Omental fat pad (tissue), 4 donors: Measurements from ENCODE around the gene ALDH8A1. TPM values are rescaled to one million over a fixed set of nuclear protein-coding genes. Genes with fewer than 3 reads are reported as not detected.
A peak's percentile ranks its signal among the peaks of the same experiment; 100 is the strongest.
"Not testable (repeated sequence)": the region's sequence is repeated elsewhere in the genome, so short reads cannot be mapped to it uniquely, and the experiment has no call there.

Source experiments
- ATAC-seq: fragments of 150-250 bp; one replicate; pipeline ENCODE4 v1.9.1; 2016; ENCODE audit warnings: mild to moderate bottlenecking, moderate library complexity; ENCODE audit not compliant: low FRiP score
- DNase-seq: peaks from one replicate; pipeline ENCODE4 v3.0.0-alpha.2; 2019; ENCODE audit warnings: low spot score
- total RNA-seq, 4 donors: library from RNA; depleted of rRNA; stranded (reverse); fragments of >200 nt; gene quantifications; one replicate each; pipeline ENCODE4 v1.1.0, GENCODE V29; 2016
- TF ChIP-seq, protein P1 (sequence below), 3 donors: fragments of 450-650 bp; IDR thresholded peaks; one replicate each; pipeline ENCODE4 v1.5.1; 2016 to 2017; ENCODE audit warnings: antibody characterized with exemption in 3 of 3, mild to moderate bottlenecking in 3 of 3, moderate library complexity in 2 of 3

The ALDH8A1 gene
- total RNA-seq, 4 donors from 2014 or later = 1.5 to 7.0 (median 3.0) TPM

DNA sequence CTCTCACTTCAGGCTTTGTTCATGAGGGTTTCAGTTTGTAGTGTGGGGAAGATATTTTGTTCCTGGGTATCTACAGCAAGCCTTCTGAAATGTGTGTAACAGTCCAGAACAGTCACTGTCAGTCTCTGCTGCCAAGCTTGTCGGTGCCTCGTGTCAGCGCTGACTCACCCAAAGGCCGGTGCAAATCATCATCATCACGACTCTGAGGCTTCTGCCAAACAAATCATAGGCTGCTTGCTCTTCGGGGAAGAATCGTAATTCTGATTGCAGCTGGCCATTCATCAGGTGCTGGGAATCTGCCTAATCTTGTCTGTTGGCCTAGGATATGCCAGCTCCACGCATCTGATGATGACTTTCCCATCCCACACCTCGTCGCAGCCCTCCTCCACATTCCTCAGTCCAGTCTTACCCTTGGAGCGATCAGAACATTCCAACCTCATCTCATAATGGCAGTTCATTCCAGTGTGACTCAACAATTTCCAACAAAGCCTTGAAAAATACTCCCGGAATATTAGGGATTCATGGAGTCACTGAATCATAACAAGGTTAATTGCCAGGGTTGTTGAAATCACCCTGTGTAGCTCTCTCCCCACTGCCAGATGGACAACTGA lies 40.9 kb downstream of the ALDH8A1 start:
- peak; percentile 61 for DNase-seq
- TF ChIP-seq, protein P1, sequence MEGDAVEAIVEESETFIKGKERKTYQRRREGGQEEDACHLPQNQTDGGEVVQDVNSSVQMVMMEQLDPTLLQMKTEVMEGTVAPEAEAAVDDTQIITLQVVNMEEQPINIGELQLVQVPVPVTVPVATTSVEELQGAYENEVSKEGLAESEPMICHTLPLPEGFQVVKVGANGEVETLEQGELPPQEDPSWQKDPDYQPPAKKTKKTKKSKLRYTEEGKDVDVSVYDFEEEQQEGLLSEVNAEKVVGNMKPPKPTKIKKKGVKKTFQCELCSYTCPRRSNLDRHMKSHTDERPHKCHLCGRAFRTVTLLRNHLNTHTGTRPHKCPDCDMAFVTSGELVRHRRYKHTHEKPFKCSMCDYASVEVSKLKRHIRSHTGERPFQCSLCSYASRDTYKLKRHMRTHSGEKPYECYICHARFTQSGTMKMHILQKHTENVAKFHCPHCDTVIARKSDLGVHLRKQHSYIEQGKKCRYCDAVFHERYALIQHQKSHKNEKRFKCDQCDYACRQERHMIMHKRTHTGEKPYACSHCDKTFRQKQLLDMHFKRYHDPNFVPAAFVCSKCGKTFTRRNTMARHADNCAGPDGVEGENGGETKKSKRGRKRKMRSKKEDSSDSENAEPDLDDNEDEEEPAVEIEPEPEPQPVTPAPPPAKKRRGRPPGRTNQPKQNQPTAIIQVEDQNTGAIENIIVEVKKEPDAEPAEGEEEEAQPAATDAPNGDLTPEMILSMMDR (IDR thresholded peaks at IDR 0.05) = no peak
- peak; percentile 86 for ATAC-seq

DNA sequence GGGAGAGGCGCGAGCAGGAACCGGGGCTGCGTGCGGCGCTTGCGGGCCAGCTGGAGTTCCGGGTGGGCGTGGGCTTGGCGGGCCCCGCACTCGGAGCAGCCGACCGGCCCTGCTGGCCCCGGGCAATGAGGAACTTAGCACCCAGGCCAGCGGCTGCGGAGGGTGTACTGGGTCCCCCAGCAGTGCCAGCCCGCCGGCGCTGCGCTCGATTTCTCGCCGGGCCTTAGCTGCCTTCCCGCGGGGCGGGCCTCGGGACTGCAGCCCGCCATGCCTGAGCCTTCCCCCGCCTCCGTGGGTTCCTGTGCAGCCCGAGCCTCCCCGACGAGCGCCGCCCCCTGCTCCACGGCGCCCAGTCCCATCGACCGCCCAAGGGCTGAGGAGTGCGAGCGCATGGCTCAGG lies 45.2 kb downstream of the ALDH8A1 start:
- ATAC-seq = not testable (repeated sequence)

DNA sequence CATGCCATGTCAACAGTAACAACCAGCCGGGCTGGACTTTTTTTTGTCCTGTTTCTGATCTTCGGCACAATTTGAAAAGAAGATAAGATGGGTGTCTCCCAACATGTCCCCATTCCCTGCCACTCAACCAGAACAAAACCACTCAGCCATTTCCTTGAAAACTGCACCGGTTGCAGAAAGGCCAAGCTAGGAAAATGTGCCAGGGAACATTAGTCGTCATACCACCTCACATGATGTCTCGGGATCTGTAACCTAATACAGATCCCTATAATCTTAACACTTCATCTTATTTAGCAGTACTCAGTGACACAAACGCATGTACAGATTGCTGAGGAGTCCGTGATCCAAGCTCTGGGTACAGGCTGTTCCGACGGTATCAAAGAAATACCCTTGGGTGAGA lies 46.5 kb downstream of the ALDH8A1 start:
- no peak for DNase-seq
- no peak for ATAC-seq
- TF ChIP-seq, protein P1 (IDR thresholded peaks at IDR 0.05) = no peak

More for the DNA sequence above, 45.2 kb downstream of the ALDH8A1 start:
- not testable (repeated sequence) for DNase-seq

DNA sequence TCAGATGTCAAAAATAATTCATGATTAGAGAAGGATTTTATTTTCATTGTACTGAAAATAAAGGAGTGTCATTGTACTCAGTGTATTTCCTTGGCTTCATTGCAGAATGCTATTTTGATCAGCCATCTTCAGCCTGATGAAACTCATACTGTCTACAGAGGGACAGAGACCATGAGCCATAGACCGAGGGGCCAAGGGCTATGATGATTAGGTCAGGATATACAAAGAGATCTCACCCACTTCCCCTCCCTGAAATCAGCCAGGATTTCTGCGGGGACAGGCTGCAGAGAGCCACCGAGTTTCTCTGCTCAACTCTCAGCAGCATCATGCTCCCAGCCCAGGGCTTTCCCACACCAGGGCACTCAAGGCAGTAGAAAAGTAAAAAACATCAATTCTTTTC lies 47.0 kb downstream of the ALDH8A1 start:
- ATAC-seq = no peak
- no peak for DNase-seq

DNA sequence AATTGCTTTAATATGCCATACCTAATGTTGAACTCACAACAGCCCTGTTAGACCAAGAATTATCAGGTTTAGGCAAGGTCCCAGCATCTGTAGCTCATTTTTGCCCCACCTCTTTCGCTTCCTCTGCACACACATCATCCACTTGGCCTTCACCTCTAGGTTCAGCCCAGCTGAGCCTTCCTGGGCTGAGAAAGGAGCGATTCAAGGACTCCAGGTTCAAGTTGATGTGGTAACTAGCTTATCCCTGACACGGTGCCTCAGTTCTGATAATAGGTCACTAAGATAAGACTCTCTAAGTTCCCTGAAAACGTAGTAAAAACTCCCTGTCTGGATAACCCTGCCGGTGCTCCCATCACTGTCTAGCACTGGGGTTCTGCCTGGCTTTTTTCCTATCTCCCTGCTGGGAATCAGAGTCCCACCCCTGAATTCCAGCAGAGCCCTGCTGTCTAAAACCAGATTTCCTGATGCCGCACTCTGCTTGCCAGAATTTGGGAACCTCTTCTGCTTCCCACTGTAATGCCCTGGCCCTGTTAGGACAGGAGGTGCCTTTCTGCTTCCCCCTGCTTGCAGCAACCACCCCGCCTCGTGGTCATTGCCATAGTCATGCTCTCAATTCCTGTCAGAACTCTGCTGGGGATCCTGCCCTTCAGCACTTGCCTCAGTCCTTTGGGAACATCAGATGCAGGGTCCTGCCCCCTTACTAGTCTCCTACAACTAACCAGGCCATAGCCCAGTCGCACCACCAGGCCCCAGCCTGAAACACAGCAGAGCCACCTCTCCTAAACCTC lies 47.6 kb downstream of the ALDH8A1 start:
- ATAC-seq = peak; percentile 89
- TF ChIP-seq, protein P1 (IDR thresholded peaks at IDR 0.05) = no peak
- no peak for DNase-seq

More for the DNA sequence above, 47.0 kb downstream of the ALDH8A1 start:
- TF ChIP-seq, protein P1 (IDR thresholded peaks at IDR 0.05) = no peak

DNA sequence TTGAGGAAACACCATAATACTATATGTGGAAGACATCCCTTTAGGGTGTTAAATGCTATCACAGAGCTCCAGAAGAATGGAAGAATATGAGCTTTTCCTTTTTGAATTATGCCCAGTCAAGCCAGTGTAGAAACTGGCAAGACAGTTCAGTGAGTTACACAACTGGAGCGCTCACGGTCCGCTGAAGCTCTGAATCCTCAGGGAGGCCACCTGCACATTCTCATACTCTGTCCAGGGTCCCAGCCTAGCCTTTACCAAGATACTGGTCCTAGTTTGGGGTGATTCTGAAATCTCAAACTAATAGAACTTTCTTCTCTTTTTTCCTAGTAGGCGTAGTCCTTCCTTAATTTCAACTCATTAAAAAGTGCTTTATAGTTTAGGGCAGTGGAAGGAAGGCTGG lies 51.3 kb downstream of the ALDH8A1 start:
- TF ChIP-seq, protein P1 (IDR thresholded peaks at IDR 0.05) = no peak
- DNase-seq (no peak), ATAC-seq (no peak)

DNA sequence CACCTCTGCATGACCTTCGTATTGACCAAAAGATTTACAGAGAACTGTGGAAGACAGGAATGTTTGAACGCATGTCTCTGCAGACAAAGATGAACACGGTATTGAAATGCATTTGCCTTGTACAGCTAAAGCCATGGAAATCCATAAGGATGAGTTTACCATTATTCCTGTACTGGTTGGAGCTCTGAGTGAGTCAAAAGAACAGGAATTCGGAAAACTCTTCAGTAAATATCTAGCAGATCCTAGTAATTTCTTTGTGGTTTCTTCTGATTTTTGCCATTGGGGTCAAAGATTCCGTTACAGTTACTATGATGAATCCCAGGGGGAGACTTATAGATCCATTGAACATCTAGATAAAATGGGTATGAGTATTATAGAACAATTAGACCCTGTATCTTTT lies 51.7 kb downstream of the ALDH8A1 start:
- not testable (repeated sequence) for DNase-seq, ATAC-seq

DNA sequence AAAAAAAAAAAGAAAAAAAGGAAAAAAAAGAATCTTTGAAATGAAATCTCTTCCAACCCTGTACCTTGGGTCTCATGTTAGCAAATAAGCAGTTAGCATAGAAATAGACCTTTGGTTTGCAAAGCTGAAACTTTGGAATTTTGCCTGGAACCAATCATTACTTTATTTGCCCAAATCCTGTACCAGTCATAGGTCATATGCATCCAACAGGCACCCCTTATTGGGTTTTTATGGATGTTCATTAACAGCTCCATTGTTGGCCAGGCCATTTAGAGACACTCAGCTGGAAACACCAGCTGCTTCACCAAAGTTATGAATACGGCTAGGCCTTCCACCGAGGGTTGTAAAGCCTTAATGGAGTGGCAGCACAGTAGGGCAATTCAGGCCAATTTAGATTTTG lies 53.0 kb downstream of the ALDH8A1 start:
- ATAC-seq (no peak), DNase-seq (no peak)
- TF ChIP-seq, protein P1 (IDR thresholded peaks at IDR 0.05) = no peak
